Mammary epithelial cell (primary cell): ENCODE data around the gene ATP6V0B.

Source experiments
- CTCF ChIP-seq, 2 donors: IDR thresholded peaks in 1 of 2; conservative IDR thresholded peaks in 1 of 2; 2 replicates each; pipeline ENCODE4 v1.5.1; 2011 to 2012; ENCODE audit warnings: inconsistent platforms in 2 of 2, low read length in 2 of 2, mild to moderate bottlenecking in 2 of 2, control low read depth in 1 of 2, low read depth in 1 of 2; ENCODE audit not compliant: insufficient read depth in 1 of 2; ENCODE audit errors: extremely low read depth in 1 of 2
- EZH2 ChIP-seq: IDR thresholded peaks from 2 replicates; pipeline ENCODE4 v1.6.1; 2012; ENCODE audit warnings: low read length, inconsistent platforms, borderline replicate concordance

- TF ChIP-seq CTCF (conservative IDR thresholded peaks at IDR 0.05 in 1 of 2, IDR thresholded peaks at IDR 0.05 in 1 of 2; ENCODE audit: extremely low read depth in 1 of 2, insufficient read depth in 1 of 2, low read depth in 1 of 2, low read length in 2 of 2) (no peak), EZH2 (no peak)
Measured at GRCh38 chr1:43956234-43956633, 18.5 kb upstream of the ATP6V0B start.
